Mucosa of rectum (tissue), 2 donors: ENCODE measurements around the gene MIAT.
"Not testable (repeated sequence)": the region's sequence is repeated elsewhere in the genome, so short reads cannot be mapped to it uniquely, and the experiment has no call there.

ENCODE experiments used
- H3K27ac ChIP-seq, 2 donors: one replicate each; pipeline ENCODE4 v1.7.0; 2013; ENCODE audit warnings: inconsistent platforms in 2 of 2, low read depth in 2 of 2, low read length in 2 of 2
- H3K27me3 ChIP-seq, 2 donors: one replicate each; pipeline ENCODE4 v1.7.0; 2013; ENCODE audit warnings: low read length in 2 of 2; ENCODE audit not compliant: control insufficient read depth in 2 of 2, insufficient read depth in 2 of 2
- H3K36me3 ChIP-seq, 2 donors: one replicate each; pipeline ENCODE4 v1.7.0; 2013; ENCODE audit warnings: low read length in 2 of 2; ENCODE audit not compliant: control insufficient read depth in 2 of 2, insufficient read depth in 2 of 2
- H3K4me1 ChIP-seq, 2 donors: one replicate each; pipeline ENCODE4 v1.7.0; 2013; ENCODE audit warnings: low read length in 2 of 2, mild to moderate bottlenecking in 1 of 2; ENCODE audit not compliant: control insufficient read depth in 2 of 2, insufficient read depth in 2 of 2
- H3K4me3 ChIP-seq, 2 donors: one replicate each; pipeline ENCODE4 v1.7.0; 2013; ENCODE audit warnings: low read length in 2 of 2
- H3K9ac ChIP-seq, 2 donors: one replicate each; pipeline ENCODE4 v1.7.0; 2013; ENCODE audit warnings: low read length in 2 of 2, low read depth in 1 of 2, mild to moderate bottlenecking in 1 of 2
- H3K9me3 ChIP-seq, 2 donors: one replicate each; pipeline ENCODE4 v1.7.0; 2013; ENCODE audit warnings: low read length in 2 of 2; ENCODE audit not compliant: control insufficient read depth in 2 of 2
- donor health status: healthy.
- donor health status: Normal muscosa, but diverticular disease.

MIAT gene

DNA sequence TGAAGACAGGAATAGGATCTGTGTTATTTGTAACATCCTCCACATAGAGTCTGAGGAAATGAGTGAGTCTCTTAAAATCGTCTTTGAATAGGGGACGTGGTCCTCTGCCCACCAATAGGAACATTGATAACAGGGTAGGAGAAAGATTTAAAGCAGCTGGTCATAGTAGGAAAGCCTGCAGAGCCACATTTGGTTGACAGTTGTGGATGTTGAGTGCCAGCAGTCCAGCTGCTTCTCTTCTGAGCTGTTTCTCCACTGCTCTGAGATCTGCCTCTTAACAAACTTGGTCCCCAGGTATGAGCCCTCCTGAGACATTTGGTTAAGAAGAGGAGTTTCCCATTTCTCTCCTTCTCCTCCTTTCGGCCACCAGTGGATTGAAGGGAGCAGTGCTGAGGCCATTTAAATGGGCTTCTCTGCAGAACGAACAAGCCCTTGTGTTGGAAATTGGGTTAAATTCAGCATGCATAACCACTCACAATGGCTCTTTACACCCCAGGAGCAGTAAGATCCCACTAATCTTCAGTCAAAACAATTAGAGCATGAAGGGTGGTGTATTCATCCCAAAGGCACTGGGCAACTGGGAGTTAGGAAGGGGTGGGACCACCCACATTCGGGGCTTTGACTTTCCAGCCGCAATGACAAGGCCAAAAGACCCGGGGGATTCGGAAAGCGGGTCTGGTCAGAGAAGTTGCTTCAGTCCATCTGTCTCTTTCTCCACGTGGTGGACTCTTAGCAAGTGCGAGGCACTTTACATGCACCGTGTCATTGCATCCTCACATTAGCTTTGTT is 32.3 kb downstream of the MIAT start:
- peaks cover 3 to 10% of the 10 kb centered on the region in 2 donors for H3K36me3 ChIP-seq
- H3K9ac ChIP-seq = no peak overlapping the region
- H3K27me3 ChIP-seq = no peaks in the 10 kb centered on the region
- no peaks in the 10 kb centered on the region for H3K9me3 ChIP-seq
- H3K4me3 ChIP-seq = no peak overlapping the region
- no peak overlapping the region for H3K27ac ChIP-seq
- no peaks in the 10 kb centered on the region for H3K4me1 ChIP-seq

DNA sequence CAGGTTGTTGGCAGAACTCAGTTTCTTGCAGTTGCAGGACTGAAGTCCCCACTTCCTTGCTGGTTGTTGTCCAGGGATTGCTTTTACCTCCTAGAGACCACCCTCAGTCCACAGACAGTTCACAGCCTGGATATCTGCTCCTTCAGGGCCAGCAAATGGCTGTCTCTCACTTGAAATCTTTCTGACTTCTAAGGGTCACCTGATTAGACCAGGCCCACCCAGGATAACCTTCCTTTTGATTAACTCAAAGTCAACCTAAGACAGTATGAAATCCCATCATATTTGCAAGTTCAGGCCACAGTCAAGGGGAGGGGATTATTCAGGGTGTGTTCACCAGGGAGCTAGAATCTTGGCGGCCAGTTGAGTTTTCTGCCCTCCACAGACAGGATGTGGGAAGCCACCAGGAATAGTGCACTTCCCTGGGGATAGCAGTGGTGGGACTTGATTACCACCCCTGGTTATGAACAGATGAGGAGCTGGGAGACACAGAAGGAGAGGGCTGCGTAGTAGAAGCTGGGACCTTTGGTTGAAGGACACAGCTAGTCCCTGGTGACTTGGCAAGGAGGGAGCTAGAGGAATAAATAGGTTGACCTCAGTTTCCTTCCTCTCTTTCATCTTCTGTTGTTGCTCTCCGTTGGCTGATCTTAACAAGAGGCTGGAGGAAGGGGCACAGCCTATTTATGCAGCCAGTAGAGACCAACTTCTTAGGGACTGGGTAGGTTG is 33.4 kb downstream of the MIAT start:
- no peaks in the 10 kb centered on the region for H3K27me3 ChIP-seq
- H3K27ac ChIP-seq = no peak overlapping the region
- no peaks in the 10 kb centered on the region for H3K4me1 ChIP-seq
- no peak overlapping the region for H3K4me3 ChIP-seq
- peaks cover 3 to 10% of the 10 kb centered on the region in 2 donors for H3K36me3 ChIP-seq
- no peak overlapping the region for H3K9ac ChIP-seq
- no peaks in the 10 kb centered on the region for H3K9me3 ChIP-seq

DNA sequence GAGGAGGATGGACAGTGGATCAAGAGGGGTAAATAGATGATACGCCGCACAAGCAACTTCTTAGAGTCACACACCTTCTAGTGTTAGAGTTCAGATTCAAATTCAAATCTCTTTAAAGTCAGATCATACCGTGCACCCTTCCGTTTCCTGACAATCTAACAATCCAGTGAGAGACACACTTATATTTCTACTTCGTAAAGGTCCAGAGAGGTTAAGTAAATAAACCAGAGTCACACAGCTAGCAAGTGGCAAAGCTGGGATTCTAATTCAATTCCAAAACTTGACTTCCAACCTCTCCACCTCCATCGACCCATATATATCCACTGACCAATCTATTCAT is 34.0 kb downstream of the MIAT start:
- H3K27ac ChIP-seq = no peak overlapping the region
- no peaks in the 10 kb centered on the region for H3K4me1 ChIP-seq
- no peak overlapping the region for H3K4me3 ChIP-seq
- H3K9ac ChIP-seq = no peak overlapping the region
- no peaks in the 10 kb centered on the region for H3K27me3 ChIP-seq
- peaks cover 3 to 10% of the 10 kb centered on the region in 2 donors for H3K36me3 ChIP-seq
- no peaks in the 10 kb centered on the region for H3K9me3 ChIP-seq

DNA sequence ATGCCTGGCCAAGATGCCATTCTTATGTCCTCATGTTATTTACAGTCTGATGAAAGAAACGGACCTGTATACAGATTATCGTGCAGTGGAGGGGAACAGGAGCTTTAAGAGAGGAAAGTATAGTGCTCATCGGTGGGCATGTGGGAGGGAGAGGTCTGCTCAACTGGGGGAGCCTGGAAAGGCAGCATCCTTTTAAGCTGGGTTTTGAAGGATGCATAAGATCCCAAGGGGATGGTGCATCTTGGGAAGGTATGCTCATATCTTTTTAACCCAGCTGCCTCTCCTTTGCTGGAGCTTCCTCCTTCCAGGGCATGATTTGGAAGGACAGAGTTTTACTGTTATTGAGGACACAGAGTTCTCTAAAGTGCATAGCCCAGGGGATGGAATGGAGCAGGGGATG is 34.8 kb downstream of the MIAT start:
- Histone ChIP-seq H3K4me1 (no peaks in the 10 kb centered on the region), H3K9me3 (no peaks in the 10 kb centered on the region), H3K4me3 (no peak overlapping the region), H3K27me3 (no peaks in the 10 kb centered on the region), H3K27ac (no peak overlapping the region), H3K36me3 (peaks cover 3 to 10% of the 10 kb centered on the region in 2 donors), H3K9ac (no peak overlapping the region)

DNA sequence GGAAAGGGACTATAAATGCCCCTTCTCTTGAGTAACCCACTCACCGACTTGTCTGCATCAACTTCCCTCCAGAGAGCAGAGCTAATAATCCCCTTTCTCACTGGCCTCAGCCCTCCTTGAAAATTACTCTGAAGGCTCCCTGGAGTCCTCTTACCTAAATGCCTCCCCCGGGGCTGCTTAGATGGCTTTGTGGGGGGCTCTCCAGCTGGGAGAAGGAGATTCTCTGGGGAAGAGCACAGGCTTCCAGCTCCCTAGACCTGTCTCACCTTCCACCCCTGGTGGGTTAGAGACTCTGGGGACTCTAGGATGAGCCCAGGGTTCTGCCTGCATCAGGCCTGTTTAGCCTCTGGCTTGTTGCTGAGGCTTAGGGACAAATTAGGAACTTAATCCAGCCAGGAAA is 39.8 kb downstream of the MIAT start:
- H3K27ac ChIP-seq = no peak overlapping the region
- no peak overlapping the region for H3K4me3 ChIP-seq
- H3K36me3 ChIP-seq = peaks cover 10 to 21% of the 10 kb centered on the region in 2 donors
- H3K9ac ChIP-seq = no peak overlapping the region
- no peaks in the 10 kb centered on the region for H3K4me1 ChIP-seq
- no peaks in the 10 kb centered on the region for H3K9me3 ChIP-seq
- no peaks in the 10 kb centered on the region for H3K27me3 ChIP-seq

DNA sequence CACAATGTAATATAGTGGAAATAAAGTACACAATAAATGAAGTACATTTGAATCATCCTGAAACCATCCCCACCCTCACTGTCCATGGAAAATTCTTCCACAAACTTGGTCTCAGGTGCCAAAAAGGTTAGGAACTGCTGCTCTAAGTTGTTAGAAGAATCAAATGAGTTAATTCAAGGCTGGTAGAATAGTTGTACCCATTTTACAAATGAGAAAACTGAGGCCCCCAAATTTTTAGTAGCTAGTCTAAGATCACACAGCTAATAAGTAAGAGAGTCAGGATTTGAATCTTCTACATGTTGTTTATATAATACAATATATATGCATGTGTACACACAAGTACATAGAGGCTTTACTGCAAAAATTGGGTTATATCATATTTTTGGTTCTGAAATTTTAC is 43.1 kb downstream of the MIAT start:
- peaks cover 8 to 17% of the 10 kb centered on the region in 2 donors for H3K36me3 ChIP-seq
- no peaks in the 10 kb centered on the region for H3K9me3 ChIP-seq
- no peak overlapping the region for H3K9ac ChIP-seq

DNA sequence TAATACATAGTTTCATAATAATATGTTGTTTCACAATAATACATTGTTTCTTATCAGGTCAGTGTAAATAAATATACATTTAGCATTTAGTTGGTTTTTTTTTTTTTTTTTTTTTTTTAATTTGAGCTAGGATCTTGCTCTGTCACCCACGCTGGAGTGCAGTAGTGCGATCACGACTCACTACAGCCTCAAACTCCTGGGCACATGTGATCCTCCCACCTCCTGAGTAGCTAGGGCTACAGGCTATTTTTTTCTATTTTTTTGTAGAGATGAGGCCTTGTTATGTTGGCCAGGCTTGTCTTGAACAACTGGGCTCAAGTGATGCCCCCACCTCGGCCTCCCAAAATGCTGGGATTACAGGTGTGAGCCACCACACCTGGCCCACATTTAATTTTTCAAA is 43.5 kb downstream of the MIAT start:
- H3K4me3 ChIP-seq = no peak overlapping the region

More for the DNA sequence above, 43.1 kb downstream of the MIAT start:
- Histone ChIP-seq H3K4me1 (no peaks in the 10 kb centered on the region), H3K27me3 (no peaks in the 10 kb centered on the region), H3K4me3 (no peak overlapping the region), H3K27ac (no peak overlapping the region)

DNA sequence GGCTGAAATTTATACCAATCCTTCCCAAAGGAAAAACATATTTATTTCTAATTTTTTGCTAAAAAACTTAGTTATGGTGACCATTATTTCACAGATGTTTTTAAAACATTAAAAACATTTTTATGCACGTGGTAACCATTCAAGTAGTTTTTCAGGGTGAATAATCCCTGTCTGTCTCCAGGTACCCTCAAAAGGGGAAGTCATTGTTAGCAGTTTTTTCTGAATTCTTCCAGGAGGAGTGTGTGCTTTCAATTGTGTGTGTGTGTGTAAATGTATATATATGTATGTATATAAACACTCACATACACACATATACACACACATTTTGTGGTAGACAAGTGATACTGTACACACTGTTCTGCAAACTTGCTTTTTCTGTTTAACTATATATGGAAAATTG is 43.9 kb downstream of the MIAT start:
- H3K9ac ChIP-seq = no peak overlapping the region

More for the DNA sequence above, 43.5 kb downstream of the MIAT start:
- H3K27me3 ChIP-seq = no peaks in the 10 kb centered on the region
- H3K4me1 ChIP-seq = no peaks in the 10 kb centered on the region
- H3K36me3 ChIP-seq = peaks cover 8 to 17% of the 10 kb centered on the region in 2 donors
- H3K9ac ChIP-seq = no peak overlapping the region
- H3K27ac ChIP-seq = no peak overlapping the region
- H3K9me3 ChIP-seq = no peaks in the 10 kb centered on the region

DNA sequence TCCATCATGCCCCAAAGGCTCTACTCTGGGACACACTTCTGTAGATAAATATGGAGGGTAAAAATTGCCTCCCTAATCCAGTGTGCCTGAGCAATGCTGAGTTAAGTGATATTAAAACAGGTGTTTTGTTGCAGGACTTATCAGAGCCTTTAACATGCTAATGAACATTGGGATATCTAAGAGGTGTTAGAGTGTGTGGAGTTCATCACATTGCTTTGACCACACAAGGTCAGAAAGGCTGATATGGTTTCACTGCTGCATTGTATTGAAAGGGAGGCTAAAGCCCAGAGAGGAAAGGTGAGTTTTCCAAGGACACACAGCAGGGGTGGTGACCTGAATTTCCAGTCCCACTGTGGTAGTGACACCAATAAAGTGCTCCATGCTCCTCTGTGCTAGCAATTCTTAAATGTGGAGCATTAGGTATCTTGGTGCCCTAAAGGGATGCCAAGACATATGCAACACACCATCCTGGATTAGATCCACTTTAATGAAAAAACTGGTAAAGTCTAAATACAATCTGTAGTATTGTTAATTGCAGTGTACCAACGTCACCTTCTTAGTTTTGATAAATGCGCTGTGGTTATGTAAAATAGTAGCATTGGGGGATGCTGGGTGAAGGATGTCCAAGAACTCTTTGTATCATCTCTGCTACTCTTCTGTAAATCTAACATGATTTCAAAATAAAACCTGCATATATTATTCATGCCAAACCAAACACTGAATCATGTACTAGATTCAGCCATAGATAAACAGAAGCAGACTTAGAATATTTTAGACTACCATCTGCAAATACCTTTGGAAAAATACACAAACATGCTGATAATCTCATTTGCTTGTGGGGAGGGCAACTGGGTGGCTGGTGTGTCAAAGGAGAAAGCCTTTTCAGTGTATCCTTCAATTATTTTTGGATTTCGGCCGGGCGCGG is 45.8 kb downstream of the MIAT start:
- H3K4me3 ChIP-seq = no peak overlapping the region
- no peaks in the 10 kb centered on the region for H3K27me3 ChIP-seq
- no peak overlapping the region for H3K27ac ChIP-seq
- no peak overlapping the region for H3K9ac ChIP-seq
- no peaks in the 10 kb centered on the region for H3K4me1 ChIP-seq
- H3K36me3 ChIP-seq = peaks cover 13 to 16% of the 10 kb centered on the region in 2 donors
- H3K9me3 ChIP-seq = peaks cover 0 to 3% of the 10 kb centered on the region in 2 donors

More for the DNA sequence above, 43.9 kb downstream of the MIAT start:
- peaks cover 8 to 17% of the 10 kb centered on the region in 2 donors for H3K36me3 ChIP-seq
- no peaks in the 10 kb centered on the region for H3K9me3 ChIP-seq
- no peak overlapping the region for H3K27ac ChIP-seq
- no peaks in the 10 kb centered on the region for H3K4me1 ChIP-seq
- no peaks in the 10 kb centered on the region for H3K27me3 ChIP-seq
- H3K4me3 ChIP-seq = no peak overlapping the region

DNA sequence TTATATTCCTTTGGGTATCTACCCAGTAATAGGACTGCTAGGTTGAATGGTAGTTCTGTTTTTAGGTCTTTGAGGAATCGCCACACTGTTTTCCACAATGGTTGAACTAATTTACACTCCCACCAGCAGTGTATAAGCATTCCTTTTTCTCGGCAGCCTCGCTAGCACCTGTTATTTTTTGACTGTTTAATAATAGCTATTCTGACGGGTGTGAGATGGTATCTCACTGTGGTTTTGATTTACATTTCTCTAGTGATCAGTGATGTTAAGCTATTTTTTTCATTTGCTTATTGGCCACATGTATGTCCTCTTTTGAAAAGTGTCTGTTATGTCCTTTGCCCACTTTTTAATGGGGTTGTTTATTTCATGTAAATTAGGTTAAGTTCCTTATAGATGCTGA is 48.0 kb downstream of the MIAT start:
- not testable (repeated sequence) for H3K4me3 ChIP-seq, H3K27me3 ChIP-seq, H3K36me3 ChIP-seq, H3K4me1 ChIP-seq, H3K27ac ChIP-seq, H3K9ac ChIP-seq, H3K9me3 ChIP-seq
